Measurements from ENCODE around the gene VPS37D. TPM values are rescaled to one million over a fixed set of nuclear protein-coding genes. Genes with fewer than 3 reads are reported as not detected.
A peak's percentile ranks its signal among the peaks of the same experiment; 100 is the strongest.

The VPS37D gene
- total RNA-seq, 2 donors from 2014 or later, result 6.1 to 9.1 TPM

DNA sequence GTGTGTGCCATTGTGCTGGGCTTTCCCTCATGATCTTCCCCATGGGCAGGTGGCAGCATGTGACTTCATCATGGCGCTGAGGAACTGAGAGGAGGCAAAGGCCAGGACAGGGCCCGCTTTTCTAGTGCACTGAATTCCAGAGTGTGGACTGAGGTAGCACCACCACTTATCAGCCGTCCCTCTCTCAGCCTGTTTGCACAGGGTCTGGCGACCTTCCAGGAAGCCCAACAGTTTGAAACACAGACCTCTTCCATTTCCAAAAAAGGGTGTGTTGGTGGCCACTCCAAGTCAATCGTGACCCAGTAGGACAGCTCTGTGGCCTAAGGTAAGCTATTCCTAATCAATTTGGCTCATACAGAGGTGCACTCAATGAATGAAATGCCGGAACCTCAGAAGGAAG lies 11.2 kb downstream of the VPS37D start:
- Histone ChIP-seq H3K9ac (ENCODE audit: extremely low read depth, low read length, poor library complexity, severe bottlenecking) (no peak overlapping the region), H3K9me3 (ENCODE audit: control insufficient read depth, low read length) (no peaks in the 10 kb centered on the region), H3K27me3 (ENCODE audit: control insufficient read depth, insufficient read depth, low read length, poor library complexity, severe bottlenecking) (no peaks in the 10 kb centered on the region), H3K27ac (ENCODE audit: low read depth, low read length) (no peak overlapping the region), H3K4me1 (ENCODE audit: control insufficient read depth, insufficient read depth, low read length) (peaks cover 4% of the 10 kb centered on the region), H3K36me3 (ENCODE audit: control insufficient read depth, insufficient read depth, low read length) (peaks cover 3% of the 10 kb centered on the region), H3K4me3 (ENCODE audit: low read length) (no peak overlapping the region)
- no peak overlapping the region for H3K4me3 Mint-ChIP-seq
- DNase-seq, result no peak
- H3K4me1 Mint-ChIP-seq, result peaks cover 19% of the 10 kb centered on the region
- 96 to 97% methylated on average over 6 of the region's 6 CpGs for WGBS, 2 experiments (ENCODE audit: insufficient coverage in 1 of 2, insufficient read length in 1 of 2)
- H3K27ac Mint-ChIP-seq, result no peak overlapping the region
- TF ChIP-seq CTCF (conservative IDR thresholded peaks at IDR 0.05), result no peak
- H3K36me3 Mint-ChIP-seq (ENCODE audit: low read depth), result peaks cover 18% of the 10 kb centered on the region
- H3K9me3 Mint-ChIP-seq, result no peaks in the 10 kb centered on the region
- no peaks in the 10 kb centered on the region for H3K27me3 Mint-ChIP-seq (ENCODE audit: insufficient read depth)

GRCh38 chr7:73679709-73680108 lies 12.1 kb downstream of the VPS37D start:
- 94% methylated on average over 2 of the region's 2 CpGs; no CpG with 5 or more reads in 1 of the 2 experiments for WGBS, 2 experiments (ENCODE audit: insufficient coverage in 1 of 2, insufficient read length in 1 of 2)
- H3K36me3 ChIP-seq (ENCODE audit: control insufficient read depth, insufficient read depth, low read length), result peaks cover 3% of the 10 kb centered on the region
- DNase-seq, result no peak
- peaks cover 18% of the 10 kb centered on the region for H3K36me3 Mint-ChIP-seq (ENCODE audit: low read depth)
- TF ChIP-seq CTCF (conservative IDR thresholded peaks at IDR 0.05), result no peak
- no peaks in the 10 kb centered on the region for H3K9me3 ChIP-seq (ENCODE audit: control insufficient read depth, low read length)
- H3K9ac ChIP-seq (ENCODE audit: extremely low read depth, low read length, poor library complexity, severe bottlenecking), result no peak overlapping the region
- no peaks in the 10 kb centered on the region for H3K9me3 Mint-ChIP-seq
- no peak overlapping the region for H3K4me3 ChIP-seq (ENCODE audit: low read length)
- no peaks in the 10 kb centered on the region for H3K27me3 Mint-ChIP-seq (ENCODE audit: insufficient read depth)
- no peak overlapping the region for H3K4me3 Mint-ChIP-seq
- H3K4me1 Mint-ChIP-seq, result peaks cover 21% of the 10 kb centered on the region
- H3K27ac Mint-ChIP-seq, result no peak overlapping the region
- H3K4me1 ChIP-seq (ENCODE audit: control insufficient read depth, insufficient read depth, low read length), result peaks cover 4% of the 10 kb centered on the region
- no peak overlapping the region for H3K27ac ChIP-seq (ENCODE audit: low read depth, low read length)
- no peaks in the 10 kb centered on the region for H3K27me3 ChIP-seq (ENCODE audit: control insufficient read depth, insufficient read depth, low read length, poor library complexity, severe bottlenecking)

DNA sequence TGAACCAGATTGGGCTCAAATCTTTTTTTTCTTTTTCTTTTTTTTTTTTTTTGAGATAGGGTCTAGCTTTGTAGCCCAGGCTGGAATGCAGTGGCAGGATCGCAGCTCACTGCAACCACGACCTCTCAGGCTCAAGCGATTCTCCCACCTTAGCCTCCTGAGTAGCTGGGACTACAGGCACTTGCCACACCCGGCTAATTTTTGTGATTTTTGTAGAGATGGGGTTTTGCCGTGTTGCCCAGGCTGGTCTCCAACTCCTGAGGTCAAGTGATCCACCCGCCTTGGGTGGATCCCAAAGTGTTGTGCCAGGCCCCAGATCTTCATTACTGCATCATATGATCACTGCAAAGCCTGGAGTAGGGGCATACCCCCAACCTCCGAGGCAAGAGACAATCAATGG lies 12.9 kb downstream of the VPS37D start:
- 85 to 94% methylated on average over 6 to 7 of the region's 7 CpGs for WGBS, 2 experiments (ENCODE audit: insufficient coverage in 1 of 2, insufficient read length in 1 of 2)
- peaks cover 22% of the 10 kb centered on the region for H3K36me3 Mint-ChIP-seq (ENCODE audit: low read depth)
- no peak for DNase-seq
- no peak for TF ChIP-seq CTCF (conservative IDR thresholded peaks at IDR 0.05)
- peaks cover 21% of the 10 kb centered on the region for H3K4me1 Mint-ChIP-seq
- H3K4me3 ChIP-seq (ENCODE audit: low read length), result peak overlapping the region; percentile 97
- H3K9ac ChIP-seq (ENCODE audit: extremely low read depth, low read length, poor library complexity, severe bottlenecking), result no peak overlapping the region
- H3K27ac Mint-ChIP-seq, result peak overlapping the region; percentile 44
- no peaks in the 10 kb centered on the region for H3K9me3 ChIP-seq (ENCODE audit: control insufficient read depth, low read length)
- H3K4me3 Mint-ChIP-seq, result peak overlapping the region; percentile 94
- peaks cover 4% of the 10 kb centered on the region for H3K4me1 ChIP-seq (ENCODE audit: control insufficient read depth, insufficient read depth, low read length)
- H3K27ac ChIP-seq (ENCODE audit: low read depth, low read length), result no peak overlapping the region
- peaks cover 8% of the 10 kb centered on the region for H3K36me3 ChIP-seq (ENCODE audit: control insufficient read depth, insufficient read depth, low read length)
- H3K27me3 Mint-ChIP-seq (ENCODE audit: insufficient read depth), result no peaks in the 10 kb centered on the region
- H3K9me3 Mint-ChIP-seq, result no peaks in the 10 kb centered on the region
- H3K27me3 ChIP-seq (ENCODE audit: control insufficient read depth, insufficient read depth, low read length, poor library complexity, severe bottlenecking), result no peaks in the 10 kb centered on the region
